Activated CD4-positive, alpha-beta T cell treated with anti-CD3 and anti-CD28 coated beads, Interleukin-2, amount 50 U/mL, for 1 hour (primary cell): ENCODE measurements around the gene TREM2.
"Not testable (repeated sequence)": the region's sequence is repeated elsewhere in the genome, so short reads cannot be mapped to it uniquely, and the experiment has no call there.

Source experiments
- DNase-seq: peaks from one replicate; pipeline ENCODE4 v3.0.0-alpha.2; 2020

TREM2 gene

DNA sequence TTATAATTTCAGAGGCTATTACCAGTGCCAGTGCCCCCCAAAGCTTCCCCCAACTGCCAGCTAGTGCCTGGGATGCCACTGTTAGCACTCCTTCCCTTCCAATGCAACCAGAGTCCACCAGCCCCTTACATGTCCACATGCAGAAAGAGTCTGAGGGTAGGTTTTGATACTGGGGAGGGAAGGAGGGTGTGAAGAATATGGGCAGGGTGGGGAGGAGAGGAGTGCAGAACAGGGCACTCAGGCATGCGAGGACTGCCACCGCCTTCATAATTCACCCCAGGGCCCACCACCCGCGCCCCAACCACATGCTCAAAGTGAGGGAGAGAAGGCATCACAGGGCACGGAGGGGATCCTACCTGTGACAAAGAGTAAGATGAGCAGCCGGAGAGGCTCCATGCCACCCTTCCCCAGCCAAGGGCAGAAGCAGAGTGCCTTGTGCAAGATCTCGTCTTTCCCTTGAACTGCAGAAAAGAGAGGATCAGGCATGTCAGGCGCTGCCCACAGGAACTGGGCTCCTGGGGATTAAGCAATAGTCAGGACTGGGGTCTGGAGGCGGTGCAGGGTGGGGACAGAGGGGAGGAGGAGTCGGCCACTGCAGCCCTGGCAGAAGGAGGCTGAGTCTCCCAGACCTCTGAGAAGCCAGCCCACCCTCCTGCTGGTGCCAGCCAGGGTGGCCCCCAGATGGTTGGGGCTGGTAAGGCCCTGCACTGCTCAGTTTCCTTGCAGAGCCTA is at the start of gene TREM2:
TREM2 (minus strand) TSS at position 430 of the 732 bp plus-strand sequence; CDS start at position 396, 34 bp downstream.
- DNase-seq = no peak

DNA sequence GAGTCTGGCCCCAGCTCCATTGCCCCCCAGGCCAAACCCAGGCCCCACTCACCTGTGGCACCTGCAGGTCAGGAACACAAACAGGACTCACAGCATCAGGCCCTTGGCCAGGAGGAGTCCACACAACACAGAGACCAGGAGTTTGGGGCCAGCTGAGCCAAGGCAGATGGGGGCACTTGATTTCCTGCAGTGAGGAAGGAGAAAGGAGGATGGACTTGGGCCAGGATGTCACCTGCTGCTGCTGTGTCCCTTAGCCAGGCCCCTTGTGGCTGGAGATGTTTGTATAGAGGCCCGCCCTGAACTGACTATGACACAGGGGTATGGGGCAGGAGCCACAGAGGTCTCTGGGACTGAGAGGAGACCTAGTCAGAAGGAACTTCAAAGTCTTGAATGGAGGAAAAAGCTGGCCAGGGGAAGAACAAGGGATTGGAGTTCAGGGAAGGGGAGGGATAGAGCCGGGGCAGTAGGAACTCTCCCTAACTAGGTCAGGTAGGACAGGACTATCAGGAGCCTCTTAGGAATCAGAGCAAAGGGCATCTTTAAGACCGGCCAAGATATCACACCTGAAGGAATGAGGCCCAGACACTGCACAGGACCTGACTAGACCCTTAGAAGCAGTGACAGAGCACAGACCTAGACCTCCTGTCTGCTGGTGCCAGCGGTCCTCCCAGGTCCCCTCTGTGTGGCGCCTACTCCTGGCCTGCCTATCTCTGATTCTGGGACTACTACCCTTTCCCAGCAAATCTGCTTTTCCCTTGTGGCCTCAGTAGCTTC is 46.8 kb upstream of the TREM2 start:
- no peak for DNase-seq

DNA sequence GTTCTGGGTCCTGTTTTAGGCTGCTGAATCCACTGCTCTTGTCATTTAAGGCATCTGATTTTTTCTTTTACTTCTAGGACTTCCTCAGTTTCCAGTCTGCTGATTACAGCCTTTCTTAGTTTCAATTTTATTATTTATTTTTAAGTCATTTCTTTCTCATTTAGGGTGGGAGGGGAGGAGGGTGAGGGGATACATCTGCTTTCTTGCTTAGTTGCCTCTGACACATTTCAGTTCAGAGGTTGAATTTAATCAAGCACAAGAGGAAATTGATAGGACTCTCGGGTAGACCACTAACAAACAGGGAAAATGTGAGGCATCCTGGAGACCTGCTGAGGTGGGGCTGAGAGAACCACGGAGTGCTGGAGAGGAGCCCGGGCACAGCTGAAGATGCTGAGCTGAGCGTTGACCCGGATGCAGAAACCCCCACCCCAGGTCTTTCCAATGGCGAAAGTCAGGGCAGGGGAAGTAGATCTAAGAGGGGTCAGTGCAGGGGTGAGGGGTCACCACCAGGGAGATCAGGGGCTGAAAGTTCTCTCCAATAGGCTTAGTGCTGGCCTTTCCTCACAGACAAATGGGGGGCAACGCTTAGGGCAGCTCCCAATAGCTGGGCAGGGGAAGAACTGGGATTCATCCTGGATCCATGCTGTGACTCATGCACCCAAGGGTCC is 45.7 kb upstream of the TREM2 start:
- no peak for DNase-seq

DNA sequence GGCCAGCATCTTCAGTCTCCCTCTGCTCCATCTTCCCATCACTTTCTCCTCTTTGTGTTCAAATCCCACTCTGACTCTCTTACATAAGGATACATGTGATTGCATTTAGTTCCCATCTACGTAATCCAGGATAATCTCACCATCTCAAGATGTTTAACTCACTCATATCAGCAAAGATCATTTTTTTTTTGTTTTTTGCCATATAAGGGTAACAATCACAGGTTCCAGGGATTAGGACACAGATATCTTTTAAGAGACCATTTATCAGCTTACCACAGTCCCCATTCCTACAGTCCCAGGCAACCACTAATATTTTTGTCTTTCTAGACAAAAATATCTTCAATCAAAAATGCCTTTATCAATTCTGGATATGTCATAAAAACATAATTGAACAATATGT is 41.2 kb upstream of the TREM2 start:
- DNase-seq = no peak

DNA sequence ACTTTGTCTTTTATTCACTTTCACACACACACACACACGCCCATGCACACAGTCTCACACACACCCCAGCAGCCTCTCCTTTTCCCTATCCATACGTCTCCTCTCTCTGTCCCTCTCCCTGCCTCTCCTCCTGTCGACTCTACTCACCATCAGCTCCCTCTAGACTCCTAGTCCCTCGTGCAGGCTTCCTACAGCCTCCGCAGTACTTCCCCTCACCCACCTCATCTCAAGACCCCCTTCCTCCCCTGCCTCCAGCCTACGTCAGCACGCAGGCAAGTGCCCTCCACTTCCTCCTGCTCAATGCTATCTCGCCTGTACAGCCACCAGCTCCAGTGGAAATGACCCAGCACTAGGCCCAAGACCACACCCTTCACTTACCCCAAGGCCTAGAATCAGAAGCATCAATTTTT is 38.9 kb upstream of the TREM2 start:
- no peak for DNase-seq

DNA sequence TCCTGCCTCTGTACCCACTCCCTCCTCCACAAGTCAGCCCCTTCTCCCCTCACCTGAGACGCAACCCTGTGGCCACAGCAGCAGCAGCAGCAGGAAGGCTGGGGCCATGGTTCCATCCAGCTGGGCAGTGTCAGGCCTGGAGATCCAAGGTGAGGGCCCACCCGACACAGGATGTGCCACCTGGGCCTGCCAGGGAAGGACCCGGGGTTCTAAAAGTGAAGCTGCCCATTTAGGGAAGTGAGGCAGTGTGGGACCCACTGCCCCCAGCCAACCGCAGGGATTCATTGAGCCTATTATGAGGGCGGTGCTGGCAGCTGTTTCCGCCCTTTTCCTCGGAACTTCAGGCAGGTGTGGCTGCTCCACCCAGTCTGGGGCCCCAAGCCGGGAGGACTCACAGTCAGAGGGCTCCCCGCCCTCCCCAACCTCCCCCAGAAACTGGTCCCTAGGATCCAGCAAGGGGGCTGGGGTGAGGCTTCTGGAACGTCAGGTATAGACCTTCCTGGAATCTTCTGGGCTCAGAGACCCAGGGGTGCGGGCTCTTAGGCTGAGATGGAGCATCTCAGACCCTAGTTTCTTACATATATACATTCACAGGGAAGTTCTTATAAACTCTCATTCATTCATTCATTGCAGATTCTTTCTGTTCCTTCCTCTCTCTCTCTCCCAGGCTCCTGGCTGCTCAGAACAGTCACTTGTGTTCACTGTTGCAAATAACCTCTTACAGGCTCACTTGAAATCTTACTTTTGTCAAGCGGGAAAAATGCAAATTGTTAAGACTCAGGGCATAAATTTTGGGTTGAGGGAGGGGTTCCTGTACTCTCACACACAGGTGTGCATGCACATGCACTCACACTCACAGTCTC is 38.2 kb upstream of the TREM2 start, which contains the start of gene TREML2:
TREML2 (minus strand) TSS at position 249 of the 863 bp plus-strand sequence; CDS start at position 108, 141 bp downstream.
- DNase-seq = peak; percentile 11

DNA sequence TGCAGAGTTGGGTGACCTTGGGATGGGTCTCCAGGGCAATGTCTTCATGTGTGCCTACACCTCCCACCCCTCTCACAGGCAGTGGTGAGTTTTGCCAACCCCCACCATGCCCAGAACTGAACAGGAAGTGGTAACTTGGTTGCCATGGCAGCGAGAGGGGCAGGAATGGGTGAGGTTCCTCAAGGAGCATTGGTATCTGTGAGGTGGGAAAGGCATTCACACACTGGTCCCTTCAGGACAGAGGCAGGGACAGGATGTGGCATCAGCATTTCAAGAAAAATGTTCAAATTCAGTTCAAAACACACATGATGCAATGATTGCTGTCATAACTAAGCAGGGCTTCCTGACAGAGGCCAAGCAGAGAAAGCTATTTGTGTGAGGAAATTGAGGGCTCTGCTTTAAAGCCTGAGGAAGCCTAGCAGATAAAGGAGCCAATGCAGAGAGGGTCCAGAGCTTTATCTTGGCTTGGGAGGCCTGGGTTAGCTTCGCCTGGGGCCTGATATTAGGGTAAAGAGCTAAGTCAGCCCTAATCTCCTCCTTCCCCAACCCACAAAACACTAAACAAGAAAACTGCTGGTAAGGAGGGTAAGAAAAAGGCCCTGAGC is 37.5 kb upstream of the TREM2 start:
- peak; percentile 35 for DNase-seq

DNA sequence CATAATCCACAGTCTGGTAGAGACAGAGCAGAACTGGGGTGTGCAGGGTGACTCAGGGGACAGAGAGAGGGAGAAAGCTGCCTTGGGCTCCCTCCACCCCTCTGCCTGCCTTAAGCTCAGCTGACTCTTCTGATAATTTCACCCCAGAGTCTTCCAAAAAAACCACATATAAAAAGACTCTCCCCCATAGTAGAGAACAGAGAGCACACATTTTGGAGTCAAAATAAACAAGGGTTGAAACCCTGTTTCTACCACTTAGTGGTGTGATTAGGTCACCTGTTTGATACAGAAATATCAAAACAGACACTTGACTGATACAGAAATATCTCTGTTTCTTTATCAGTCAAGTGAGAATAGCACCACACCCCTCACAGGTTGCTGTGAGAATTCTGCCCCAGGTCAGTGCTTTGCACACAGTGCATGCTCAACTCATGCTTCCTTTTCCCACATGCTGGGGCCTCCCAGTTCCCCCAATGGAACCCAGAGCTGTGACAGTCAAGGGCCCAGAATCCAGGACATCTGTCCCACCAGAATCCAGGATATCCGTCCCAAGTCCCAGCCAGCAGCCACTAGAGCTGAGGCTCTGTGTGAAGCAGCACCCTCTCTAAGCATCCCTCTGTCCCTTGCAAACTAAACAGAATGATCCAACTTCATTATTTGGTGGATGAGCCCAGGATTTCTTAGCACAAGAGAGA is 36.8 kb upstream of the TREM2 start:
- no peak for DNase-seq

DNA sequence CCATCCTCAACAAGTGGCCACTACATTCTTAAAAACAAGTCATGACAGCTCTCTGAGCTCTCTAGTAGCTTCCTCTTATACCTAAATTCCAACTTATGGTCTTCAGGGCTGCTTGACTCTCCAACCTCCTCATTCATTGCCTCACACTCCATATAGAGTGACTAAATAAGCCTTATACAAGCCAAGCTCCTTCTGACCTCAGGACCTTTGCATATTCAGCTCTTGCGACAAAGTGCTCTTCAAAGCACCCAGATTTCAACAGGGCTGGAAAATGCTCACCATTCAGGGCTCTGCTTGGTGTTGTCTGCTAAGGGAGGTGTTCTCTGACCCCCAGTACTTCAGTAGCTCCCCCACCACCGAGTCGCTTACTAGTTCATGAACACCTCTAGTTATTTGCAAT is 34.3 kb upstream of the TREM2 start:
- DNase-seq = no peak

DNA sequence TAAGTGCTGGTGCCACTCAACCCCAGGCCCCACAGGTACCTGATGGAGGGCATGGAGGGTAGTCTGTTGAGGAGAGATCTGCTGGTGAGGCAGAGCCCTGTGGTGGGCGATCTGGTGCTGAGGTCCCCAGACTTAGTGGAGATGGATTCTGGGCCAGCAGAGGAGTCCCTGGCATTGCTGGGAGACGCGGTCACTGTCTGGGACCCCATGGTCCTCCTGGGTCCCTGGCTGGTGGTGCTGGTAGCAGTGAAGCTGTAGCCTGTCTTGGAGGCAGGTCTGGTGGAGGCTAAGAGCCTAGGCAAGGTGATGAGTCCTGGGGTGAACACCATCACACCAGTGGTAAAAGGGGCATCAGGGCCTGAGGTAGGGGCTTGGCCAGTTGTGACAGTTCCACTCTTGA is 31.5 kb upstream of the TREM2 start:
- DNase-seq = no peak

DNA sequence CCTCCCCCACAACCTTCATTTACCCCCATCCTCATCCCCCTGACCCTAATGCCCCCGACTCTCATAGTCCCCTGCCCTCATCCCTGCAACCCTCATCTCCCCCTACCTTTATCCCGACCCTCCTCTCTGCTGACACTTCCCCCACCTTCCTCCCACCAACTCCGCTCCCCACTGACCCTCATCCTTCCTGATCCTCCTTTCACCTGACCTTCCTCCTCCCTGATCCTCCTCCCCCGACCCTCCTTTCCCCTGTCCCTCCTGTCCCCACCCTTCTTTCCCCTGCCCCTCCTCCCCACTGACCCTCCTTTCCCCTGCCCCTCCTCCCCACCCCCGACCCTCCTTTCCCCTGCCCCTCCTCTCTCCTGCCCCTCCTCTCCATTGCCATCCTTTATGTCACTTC is 31.0 kb upstream of the TREM2 start:
- DNase-seq = no peak

DNA sequence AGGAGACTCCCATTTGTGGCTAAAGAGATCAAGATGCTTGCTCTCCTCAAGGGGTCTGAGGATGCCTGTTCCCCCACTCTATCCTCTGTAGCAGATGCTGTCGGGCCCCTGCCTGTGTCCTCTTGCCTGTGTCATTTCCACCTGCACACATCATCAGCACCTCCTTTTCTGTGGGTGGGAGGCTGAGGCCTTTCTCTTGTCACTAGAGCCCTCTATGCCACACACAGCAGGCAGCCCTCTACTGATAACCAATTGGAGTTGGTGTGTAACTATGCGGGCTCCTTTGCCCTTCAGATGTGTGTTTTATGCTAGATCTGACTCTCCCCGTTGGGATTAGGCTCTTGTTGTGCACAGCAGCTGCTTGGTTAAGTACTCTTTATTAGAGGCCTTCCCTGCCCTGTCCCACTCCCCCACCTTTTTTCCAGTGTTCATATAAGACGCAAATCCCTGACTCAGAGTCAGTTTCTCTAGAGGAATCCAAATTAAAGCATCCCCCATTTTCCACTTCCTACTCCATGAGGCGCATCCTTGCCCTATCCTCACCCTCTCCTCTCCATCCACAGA is 30.3 kb upstream of the TREM2 start:
- DNase-seq = no peak

DNA sequence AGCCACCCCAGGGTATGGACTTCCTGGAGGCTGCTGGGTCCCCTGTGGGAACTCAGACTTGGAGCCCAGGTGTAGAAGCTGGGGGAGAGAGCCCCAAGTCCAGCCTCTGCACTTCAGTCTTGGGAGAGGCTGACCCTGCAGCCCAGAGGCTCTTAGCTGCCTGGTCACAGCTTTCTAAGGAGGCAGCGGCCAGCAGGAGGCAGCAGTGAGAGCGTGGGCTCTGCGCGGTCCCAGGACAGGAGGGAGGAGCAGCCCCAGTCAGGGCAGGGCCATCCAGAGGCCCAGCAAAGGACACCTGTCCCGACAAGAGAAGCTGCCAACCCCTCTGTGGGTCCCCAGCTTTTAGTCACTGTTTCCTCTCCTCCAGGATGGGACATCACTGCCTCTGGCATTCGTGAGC is 28.7 kb upstream of the TREM2 start:
- DNase-seq = peak; percentile 14

DNA sequence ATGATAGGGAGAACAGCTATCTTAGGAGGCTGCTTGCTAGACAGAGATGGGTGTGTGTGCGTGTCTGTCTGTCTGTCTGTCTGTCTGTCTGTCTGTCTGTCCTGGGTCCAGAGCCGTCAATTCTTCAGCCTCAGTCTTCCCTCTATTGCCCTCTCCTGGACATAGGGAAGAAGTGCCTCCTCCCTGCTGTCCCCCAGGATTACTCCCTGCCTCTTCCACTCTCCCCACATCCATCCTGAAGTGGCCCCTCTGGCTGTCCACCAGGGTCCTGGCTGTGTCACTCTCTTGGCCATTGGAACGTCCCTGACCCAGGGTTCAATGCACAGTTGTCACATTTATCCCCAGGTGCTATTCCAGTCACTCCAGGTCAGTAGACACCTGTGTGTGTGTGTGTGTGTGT is 27.9 kb upstream of the TREM2 start:
- DNase-seq = no peak

DNA sequence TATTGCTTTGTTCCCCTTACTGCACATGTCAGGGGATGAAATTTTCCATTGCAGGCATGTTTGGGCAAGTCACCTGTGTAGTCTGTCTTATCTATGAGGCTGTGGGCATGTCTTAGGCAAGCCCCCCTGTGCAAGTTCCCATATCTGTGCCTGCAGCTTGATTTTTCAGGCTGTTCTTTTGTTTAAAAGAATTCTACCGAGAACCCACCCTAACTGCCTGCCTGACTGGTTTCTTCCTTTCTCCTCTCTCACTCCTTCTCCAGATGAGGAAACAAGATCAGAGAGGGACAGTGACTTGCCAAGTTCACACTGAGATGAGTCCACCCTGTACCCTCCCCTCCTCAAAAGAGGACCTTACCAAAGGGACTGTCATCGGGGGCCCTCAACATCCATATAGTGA is 27.1 kb upstream of the TREM2 start:
- no peak for DNase-seq

DNA sequence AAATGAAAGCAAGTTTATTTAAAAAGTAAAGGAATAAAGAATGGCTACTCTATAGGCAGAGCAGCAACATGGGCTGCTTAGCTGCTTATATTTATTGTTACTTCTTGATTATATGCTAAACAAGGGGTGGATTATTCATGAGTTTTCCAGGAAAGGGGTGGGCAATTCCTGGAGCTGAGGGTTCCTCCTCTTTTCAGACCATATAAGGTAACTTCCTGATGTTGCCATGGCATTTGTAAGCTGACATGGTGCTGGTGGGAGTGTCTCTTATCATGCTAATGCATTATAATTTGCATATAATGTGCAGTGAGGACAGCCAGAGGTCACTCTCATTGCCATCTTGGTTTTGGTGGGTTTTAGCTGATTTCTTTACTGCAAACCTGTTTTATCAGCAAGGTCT is 26.1 kb upstream of the TREM2 start:
- DNase-seq = not testable (repeated sequence)

DNA sequence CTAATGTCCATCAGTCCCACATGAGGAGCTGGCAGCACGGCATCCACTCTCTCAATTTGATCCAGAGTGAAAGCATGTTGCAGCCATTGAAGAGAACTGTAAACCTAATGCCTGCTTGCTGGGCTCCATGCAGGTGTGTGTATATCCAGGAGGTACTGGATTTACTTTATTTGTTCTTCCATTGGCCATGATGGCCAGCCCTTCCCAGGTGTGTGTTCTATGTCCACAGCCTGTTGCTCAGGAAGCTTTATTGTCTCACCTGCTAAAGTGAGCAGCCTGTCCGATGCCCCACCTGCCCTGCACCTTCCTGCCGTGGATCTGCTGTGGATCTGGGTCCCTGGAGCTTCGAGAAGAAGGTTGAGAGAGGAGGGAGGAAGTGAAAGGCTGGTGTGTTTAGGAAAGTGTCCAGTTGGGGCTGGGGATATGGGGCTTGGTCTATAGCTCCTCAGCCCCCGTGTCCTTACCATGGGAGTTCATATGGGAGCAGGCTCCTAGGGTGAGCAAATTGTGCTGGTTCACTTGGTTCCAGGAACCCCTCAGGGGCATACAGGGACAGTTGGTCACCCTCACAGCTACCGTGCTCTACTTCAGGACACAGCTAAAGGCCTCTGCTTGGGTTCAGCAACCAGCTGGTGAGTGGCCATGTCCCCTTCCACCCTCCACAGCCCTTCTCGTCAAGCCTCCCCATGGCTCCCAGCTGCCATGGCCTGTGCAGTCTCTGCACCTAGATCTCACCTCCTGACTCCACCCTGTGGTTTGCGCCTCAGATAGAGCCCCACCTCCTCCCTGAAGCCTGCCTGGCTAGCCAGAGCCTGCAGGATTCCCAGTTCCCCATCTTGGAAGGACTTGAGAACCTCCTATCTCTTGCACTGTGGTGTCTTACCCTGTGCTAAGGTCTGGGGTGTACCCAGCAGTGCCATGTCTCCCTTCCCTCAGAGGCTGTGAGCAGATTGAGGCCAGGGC is 25.3 kb upstream of the TREM2 start:
- no peak for DNase-seq

DNA sequence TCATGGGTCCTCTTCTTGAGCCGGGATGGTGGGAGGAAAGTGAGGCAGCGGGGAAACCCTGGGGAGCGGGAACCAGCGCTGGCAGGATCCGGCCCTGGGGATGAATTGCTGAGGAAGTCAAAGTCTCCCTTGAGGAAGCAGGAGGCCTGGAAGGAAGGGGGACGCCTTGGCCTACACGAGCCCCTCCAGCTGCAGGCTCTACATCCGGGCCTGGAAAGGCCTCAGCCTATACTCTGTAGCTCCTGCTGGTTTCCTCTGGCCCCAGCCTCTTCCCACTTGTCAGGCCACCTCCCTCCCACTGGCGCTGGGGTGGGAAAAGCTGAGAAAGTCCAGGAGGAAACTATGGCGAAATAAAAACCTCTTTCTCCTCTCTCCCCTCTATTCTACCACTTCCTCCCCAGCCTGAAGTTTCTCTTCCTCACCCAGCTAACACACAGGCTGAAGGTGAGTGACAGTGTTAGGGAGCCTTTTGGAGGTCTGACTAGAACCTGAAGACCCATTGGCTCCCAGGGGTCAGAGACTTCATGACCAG is 23.2 kb upstream of the TREM2 start:
- DNase-seq = no peak

DNA sequence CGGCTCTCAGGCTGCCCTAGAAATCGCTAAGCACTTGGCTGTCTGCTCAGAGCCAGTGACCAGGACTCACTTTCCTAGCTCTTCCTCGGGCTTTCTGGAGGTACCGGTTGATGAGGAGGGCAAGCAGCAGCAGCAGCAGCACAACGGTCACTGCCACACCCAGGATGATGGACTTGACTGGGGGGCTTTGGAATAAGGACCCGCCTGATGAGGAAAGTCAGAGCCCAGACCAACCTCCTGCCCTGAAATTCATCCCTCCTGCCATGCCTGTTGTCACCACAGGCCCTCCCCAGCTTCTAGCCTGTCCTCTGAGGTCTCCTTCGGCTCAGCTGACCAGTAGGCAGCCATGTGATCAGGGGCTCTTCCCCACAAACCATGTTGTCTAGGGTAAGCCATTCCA is 21.8 kb upstream of the TREM2 start:
- DNase-seq = no peak
